Skeletal muscle satellite cell (primary cell): ENCODE data around the gene DLG1.
A peak's percentile ranks its signal among the peaks of the same experiment; 100 is the strongest.
"Not testable (repeated sequence)": the region's sequence is repeated elsewhere in the genome, so short reads cannot be mapped to it uniquely, and the experiment has no call there.

Experiments used
- H3K27me3 ChIP-seq: 2 replicates; pipeline ENCODE4 v1.7.0; 2013; ENCODE audit warnings: low read length; ENCODE audit not compliant: control insufficient read depth, insufficient read depth
- H3K36me3 ChIP-seq: 2 replicates; pipeline ENCODE4 v1.7.0; 2013; ENCODE audit warnings: mild to moderate bottlenecking, control low read depth, low read length; ENCODE audit not compliant: insufficient read depth
- H3K4me1 ChIP-seq: 2 replicates; pipeline ENCODE4 v1.7.0; 2013; ENCODE audit warnings: low read length; ENCODE audit not compliant: control insufficient read depth, insufficient read depth
- H3K4me2 ChIP-seq: 2 replicates; pipeline ENCODE4 v1.7.0; 2013; ENCODE audit warnings: mild to moderate bottlenecking, low read length
- H3K4me3 ChIP-seq: 2 replicates; pipeline ENCODE4 v1.7.0; 2013; ENCODE audit warnings: low read length
- H3K9ac ChIP-seq: 2 replicates; pipeline ENCODE4 v1.7.0; 2013; ENCODE audit warnings: mild to moderate bottlenecking, low read depth, low read length, moderate library complexity
- H3K9me3 ChIP-seq: replicated peaks from 2 replicates; pipeline ENCODE4 v1.7.0; 2013; ENCODE audit warnings: mild to moderate bottlenecking, control low read depth, low read length

The DLG1 gene

GRCh38 chr3:197034778-197035177 is 263.6 kb downstream of the DLG1 start:
- H3K9me3 ChIP-seq, H3K36me3 ChIP-seq, H3K27me3 ChIP-seq, H3K9ac ChIP-seq, H3K4me3 ChIP-seq, H3K4me2 ChIP-seq: not testable (repeated sequence)
- H3K4me1 ChIP-seq: peaks cover 20% of the 10 kb centered on the region

- H3K4me1 ChIP-seq: peaks cover 27% of the 10 kb centered on the region
- H3K27me3 ChIP-seq, H3K4me3 ChIP-seq, H3K9ac ChIP-seq, H3K4me2 ChIP-seq, H3K9me3 ChIP-seq, H3K36me3 ChIP-seq: not testable (repeated sequence)
Measured at GRCh38 chr3:197033764-197034163, 264.6 kb downstream of the DLG1 start.

- peaks cover 27% of the 10 kb centered on the region for H3K4me1 ChIP-seq
- H3K4me3 ChIP-seq: no peak overlapping the region
- H3K4me2 ChIP-seq: peak overlapping the region; percentile 2
- no peaks in the 10 kb centered on the region for H3K36me3 ChIP-seq
- H3K9ac ChIP-seq: peak overlapping the region; percentile 11
- H3K27me3 ChIP-seq: no peaks in the 10 kb centered on the region
- H3K9me3 ChIP-seq: no peaks in the 10 kb centered on the region
Measured at GRCh38 chr3:197031315-197032285, 266.8 kb downstream of the DLG1 start.

- no peaks in the 10 kb centered on the region for H3K36me3 ChIP-seq
- H3K4me2 ChIP-seq: no peak overlapping the region
- no peak overlapping the region for H3K9ac ChIP-seq
- no peaks in the 10 kb centered on the region for H3K9me3 ChIP-seq
- H3K27me3 ChIP-seq: no peaks in the 10 kb centered on the region
- H3K4me3 ChIP-seq: no peak overlapping the region
- peaks cover 27% of the 10 kb centered on the region for H3K4me1 ChIP-seq
Measured at GRCh38 chr3:197030379-197031314, 267.8 kb downstream of the DLG1 start.

DNA sequence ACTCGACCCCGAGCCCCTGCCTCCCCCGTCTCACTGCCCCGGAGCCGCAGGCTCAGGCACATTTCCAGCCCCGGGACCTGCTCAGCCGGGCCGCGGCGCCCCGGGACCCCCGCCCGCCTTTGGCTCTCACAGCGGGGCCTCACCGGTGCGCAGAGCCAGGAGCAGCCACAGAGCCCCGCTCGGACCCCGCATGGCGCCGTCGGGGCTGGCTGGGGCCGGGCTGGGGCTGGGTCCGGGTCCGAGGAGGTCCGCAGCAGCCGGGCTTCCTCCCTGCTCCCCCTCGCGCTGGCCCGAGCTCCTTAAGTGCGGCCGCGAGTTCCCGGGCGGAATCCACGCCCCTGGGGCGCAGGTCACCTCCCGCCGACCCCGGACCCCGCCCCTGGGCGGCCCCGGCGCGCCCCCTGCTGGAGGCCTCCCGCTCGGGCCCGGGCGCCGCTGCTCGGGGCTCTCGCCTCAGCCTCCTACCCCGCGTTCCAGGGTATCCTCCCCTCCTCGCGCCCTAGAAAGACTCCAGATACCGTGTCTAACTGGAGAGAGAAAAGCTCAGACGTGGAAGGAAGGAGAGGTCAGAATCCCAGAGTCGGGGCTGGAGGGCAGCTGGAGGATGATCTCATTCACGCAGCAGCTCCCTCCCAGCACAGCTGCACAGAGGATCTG is 268.8 kb downstream of the DLG1 start, which contains the start of gene MELTF:
TSS of gene MELTF (minus strand) at position 307 of the 657 bp plus-strand sequence. CDS start at position 192, 115 bp downstream.
- no peaks in the 10 kb centered on the region for H3K27me3 ChIP-seq
- peak within 1 kb of the TSS; percentile 67 for H3K4me3 ChIP-seq
- peak within 1 kb of the TSS; percentile 51 for H3K9ac ChIP-seq
- H3K9me3 ChIP-seq: no peaks in the 10 kb centered on the region
- no peaks in the 10 kb centered on the region for H3K36me3 ChIP-seq
- H3K4me1 ChIP-seq: peaks cover 27% of the 10 kb centered on the region
- peak within 1 kb of the TSS; percentile 80 for H3K4me2 ChIP-seq

- peak overlapping the region; percentile 80 for H3K4me2 ChIP-seq
- peak overlapping the region; percentile 51 for H3K9ac ChIP-seq
- H3K4me1 ChIP-seq: peaks cover 27% of the 10 kb centered on the region
- peak overlapping the region; percentile 67 for H3K4me3 ChIP-seq
- no peaks in the 10 kb centered on the region for H3K36me3 ChIP-seq
- no peaks in the 10 kb centered on the region for H3K27me3 ChIP-seq
- no peaks in the 10 kb centered on the region for H3K9me3 ChIP-seq
Measured at GRCh38 chr3:197028728-197029510, 269.5 kb downstream of the DLG1 start.

DNA sequence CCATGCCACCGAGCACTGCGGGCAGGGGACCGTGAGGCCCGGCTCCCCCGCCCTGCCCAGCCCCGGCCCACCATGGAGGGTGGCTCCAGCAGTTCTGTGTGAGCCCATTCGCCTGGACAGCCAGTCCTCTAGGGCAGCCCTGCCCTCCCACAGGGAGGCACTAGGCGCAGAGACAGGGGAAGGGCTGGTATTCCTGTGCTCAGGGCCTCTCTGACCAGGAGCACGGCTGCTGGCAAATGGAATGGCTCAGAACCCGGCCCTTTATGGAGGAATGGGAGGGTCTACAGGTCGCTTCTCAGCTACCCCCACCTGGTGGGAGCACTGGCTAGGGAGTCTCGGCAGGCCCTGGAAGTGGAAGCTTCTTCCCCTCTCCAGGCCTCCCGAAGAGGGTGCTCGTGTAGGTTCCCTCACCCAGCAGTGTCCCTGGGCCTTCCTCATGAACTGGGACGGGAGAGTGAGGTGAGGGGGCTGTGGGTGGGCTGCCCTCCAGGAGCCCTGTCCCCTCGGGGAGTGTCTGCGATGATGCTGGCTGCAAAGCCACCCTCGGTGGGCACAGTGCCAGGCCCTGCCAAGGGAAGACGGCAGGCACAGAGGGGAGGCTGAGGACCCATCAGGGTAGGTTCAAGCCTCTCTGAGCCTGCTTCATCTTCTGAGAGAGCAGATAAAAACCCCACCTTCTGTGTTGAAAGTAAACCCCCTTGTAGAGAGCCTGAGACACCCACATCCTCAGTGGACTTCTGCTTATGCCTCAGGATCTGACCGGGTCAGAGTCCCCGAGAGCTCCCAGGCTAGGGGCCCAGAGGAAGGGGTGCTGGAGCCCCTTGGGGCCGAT is 270.3 kb downstream of the DLG1 start:
- Histone ChIP-seq H3K9ac (no peak overlapping the region), H3K4me3 (no peak overlapping the region), H3K9me3 (no peaks in the 10 kb centered on the region)

GRCh38 chr3:197027151-197027895 is 271.1 kb downstream of the DLG1 start:
- peaks cover 15% of the 10 kb centered on the region for H3K27me3 ChIP-seq
- H3K4me3 ChIP-seq: no peak overlapping the region
- H3K4me2 ChIP-seq: no peak overlapping the region
- peaks cover 27% of the 10 kb centered on the region for H3K4me1 ChIP-seq
- H3K9ac ChIP-seq: no peak overlapping the region
- no peaks in the 10 kb centered on the region for H3K36me3 ChIP-seq
- no peaks in the 10 kb centered on the region for H3K9me3 ChIP-seq

More for the DNA sequence above, 270.3 kb downstream of the DLG1 start:
- H3K4me2 ChIP-seq: no peak overlapping the region
- peaks cover 8% of the 10 kb centered on the region for H3K27me3 ChIP-seq
- peaks cover 27% of the 10 kb centered on the region for H3K4me1 ChIP-seq
- no peaks in the 10 kb centered on the region for H3K36me3 ChIP-seq

DNA sequence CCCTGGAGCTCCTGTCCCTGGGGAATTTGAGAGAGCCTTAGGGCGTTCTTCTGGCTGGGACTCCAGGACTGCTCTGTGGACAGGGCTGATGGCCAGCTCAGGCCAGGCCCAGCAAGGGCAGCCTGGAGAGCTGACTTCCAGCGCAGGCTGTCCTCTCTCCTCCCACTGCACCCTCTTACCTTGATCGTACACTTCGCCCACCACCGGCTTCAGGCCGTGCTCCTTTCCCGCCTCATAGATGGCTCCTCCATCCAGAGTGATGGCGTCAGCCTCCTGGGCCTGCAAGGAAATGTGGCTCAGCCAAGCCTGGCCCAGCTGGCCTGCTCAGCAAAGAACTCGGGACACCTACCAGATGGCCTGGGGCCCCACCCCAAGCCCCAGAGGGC is 271.9 kb downstream of the DLG1 start:
- peaks cover 21% of the 10 kb centered on the region for H3K4me1 ChIP-seq
- no peaks in the 10 kb centered on the region for H3K9me3 ChIP-seq
- no peak overlapping the region for H3K4me3 ChIP-seq
- peaks cover 24% of the 10 kb centered on the region for H3K27me3 ChIP-seq
- H3K9ac ChIP-seq: no peak overlapping the region
- no peak overlapping the region for H3K4me2 ChIP-seq
- H3K36me3 ChIP-seq: no peaks in the 10 kb centered on the region
